Upper lobe of left lung (tissue), 6 donors: ENCODE measurements around the gene ST6GALNAC6. TPM values are rescaled to one million over a fixed set of nuclear protein-coding genes. Genes with fewer than 3 reads are reported as not detected.
A peak's percentile ranks its signal among the peaks of the same experiment; 100 is the strongest.

ENCODE experiments used
- ATAC-seq, 2 donors: fragments of 200-7000 bp; cut with Tn5 transposase; one replicate each; pipeline ENCODE4 v1.9.1; 2022; ENCODE audit warnings: mild to moderate bottlenecking in 2 of 2, moderate library complexity in 2 of 2; ENCODE audit not compliant: low FRiP score in 2 of 2
- DNase-seq, 2 donors: peaks; one replicate each; pipeline ENCODE4 v3.0.0-alpha.2; 2019 to 2020
- H3K27ac ChIP-seq, 4 donors: fragments of 200-600 bp; sonication (generic); one replicate each; pipeline ENCODE4 v1.5.1; 2016 to 2019
- H3K27me3 ChIP-seq, 4 donors: fragments of 200-600 bp; sonication (generic); one replicate each; pipeline ENCODE4 v1.5.1; 2017 to 2019
- H3K36me3 ChIP-seq, 4 donors: fragments of 200-600 bp; sonication (generic); one replicate each; pipeline ENCODE4 v1.5.1; 2016 to 2019
- H3K4me1 ChIP-seq, 4 donors: fragments of 200-600 bp; sonication (generic); one replicate each; pipeline ENCODE4 v1.5.1; 2018 to 2019
- H3K4me3 ChIP-seq, 4 donors: fragments of 200-600 bp; sonication (generic); one replicate each; pipeline ENCODE4 v1.5.1; 2017 to 2019; ENCODE audit warnings: mild to moderate bottlenecking in 2 of 4, moderate library complexity in 1 of 4
- H3K9me3 ChIP-seq, 4 donors: fragments of 200-600 bp; sonication (generic); one replicate each; pipeline ENCODE4 v1.5.1; 2018 to 2019
- EP300 ChIP-seq, 4 donors: sonication (generic); formaldehyde crosslinking; IDR thresholded peaks; one replicate each; pipeline ENCODE4 v1.5.1; 2017; ENCODE audit warnings: antibody characterized with exemption in 4 of 4, control low read depth in 2 of 4
- POLR2A ChIP-seq, 4 donors: fragments of 450-650 bp; IDR thresholded peaks; one replicate each; pipeline ENCODE4 v1.5.1; 2016 to 2017; ENCODE audit warnings: antibody characterized with exemption in 4 of 4, mild to moderate bottlenecking in 2 of 4
- POLR2AphosphoS5 ChIP-seq, 2 donors: sonication (generic); formaldehyde crosslinking; IDR thresholded peaks; one replicate each; pipeline ENCODE4 v1.5.1; 2017; ENCODE audit warnings: antibody characterized with exemption in 2 of 2
- WGBS, 2 donors: methylation state at CpG; one replicate each; pipeline ENCODE4 v1.1.5; 2017 to 2018; 5-methylcytosine and 5-hydroxymethylcytosine counted together
- total RNA-seq, 6 donors: library from RNA; depleted of rRNA in 4 of 6; stranded (reverse); fragments of >200 nt in 4 of 6; gene quantifications; one replicate each; pipeline versions ENCODE4 v1.1.0 to v1.2.1, GENCODE V29; 2016 to 2021
- TF ChIP-seq, protein P1 (sequence below), 6 experiments: fragments of 450-650 bp in 4 of 6; fragments of 200-600 bp in 2 of 6; sonication (generic) in 2 of 6; IDR thresholded peaks; one replicate each; pipeline ENCODE4 v1.5.1; 2016 to 2019; ENCODE audit warnings: antibody characterized with exemption in 6 of 6
- donor health status: DM: no; HTN: no; CAD: no; lungs with moderate emphysema.
- donor health status: DM: no; HTN: yes; CAD: no; lungs with severe emphysema.

Gene ST6GALNAC6
- total RNA-seq, 6 donors from 2014 or later: 67.3 to 117 (median 85.2) TPM

DNA sequence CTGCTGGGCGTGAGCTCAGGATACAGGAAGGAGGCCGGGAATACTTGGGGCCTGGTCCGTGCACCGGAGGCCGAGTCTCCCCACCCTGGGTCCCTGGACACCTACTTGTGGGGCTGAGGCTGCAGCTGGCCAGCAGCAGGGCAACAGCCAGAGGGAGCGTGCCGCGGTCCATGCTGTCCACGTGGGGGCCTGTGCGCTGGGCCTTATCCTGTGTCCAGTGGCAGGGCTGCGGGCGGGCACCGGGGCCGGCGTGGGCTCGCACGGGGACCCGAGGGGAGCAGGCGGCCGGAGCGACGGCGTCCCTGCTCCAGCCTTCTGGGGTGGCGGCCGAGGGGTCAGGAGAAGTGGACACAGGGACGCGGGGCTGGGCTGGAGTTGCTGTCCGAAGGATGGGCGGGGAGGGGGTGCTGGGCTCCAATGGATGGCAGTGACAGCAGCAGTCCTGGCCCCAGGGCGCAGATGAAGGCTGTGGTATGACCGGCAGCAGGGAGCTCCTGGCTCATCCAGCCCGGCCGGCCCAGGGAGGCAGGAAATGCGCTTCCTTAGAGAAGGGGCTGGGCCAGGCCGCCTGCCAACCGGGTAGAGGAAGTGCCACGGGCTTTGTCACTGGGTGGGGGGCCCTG lies 45.1 kb downstream of the ST6GALNAC6 start, which contains the start of gene ENG:
ENG (minus strand) TSS at position 475 of the 623 bp plus-strand sequence; CDS start at position 172, 303 bp downstream.
- TF ChIP-seq POLR2AphosphoS5 (IDR thresholded peaks at IDR 0.05) (peak; percentile 80 to 86), EP300 (IDR thresholded peaks at IDR 0.05) (peak in 1 of 4 donors; percentile 56), POLR2A (IDR thresholded peaks at IDR 0.05) (peak in 3 of 4 donors; percentile 56 to 74 (median 64))
- TF ChIP-seq, protein P1, sequence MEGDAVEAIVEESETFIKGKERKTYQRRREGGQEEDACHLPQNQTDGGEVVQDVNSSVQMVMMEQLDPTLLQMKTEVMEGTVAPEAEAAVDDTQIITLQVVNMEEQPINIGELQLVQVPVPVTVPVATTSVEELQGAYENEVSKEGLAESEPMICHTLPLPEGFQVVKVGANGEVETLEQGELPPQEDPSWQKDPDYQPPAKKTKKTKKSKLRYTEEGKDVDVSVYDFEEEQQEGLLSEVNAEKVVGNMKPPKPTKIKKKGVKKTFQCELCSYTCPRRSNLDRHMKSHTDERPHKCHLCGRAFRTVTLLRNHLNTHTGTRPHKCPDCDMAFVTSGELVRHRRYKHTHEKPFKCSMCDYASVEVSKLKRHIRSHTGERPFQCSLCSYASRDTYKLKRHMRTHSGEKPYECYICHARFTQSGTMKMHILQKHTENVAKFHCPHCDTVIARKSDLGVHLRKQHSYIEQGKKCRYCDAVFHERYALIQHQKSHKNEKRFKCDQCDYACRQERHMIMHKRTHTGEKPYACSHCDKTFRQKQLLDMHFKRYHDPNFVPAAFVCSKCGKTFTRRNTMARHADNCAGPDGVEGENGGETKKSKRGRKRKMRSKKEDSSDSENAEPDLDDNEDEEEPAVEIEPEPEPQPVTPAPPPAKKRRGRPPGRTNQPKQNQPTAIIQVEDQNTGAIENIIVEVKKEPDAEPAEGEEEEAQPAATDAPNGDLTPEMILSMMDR (IDR thresholded peaks at IDR 0.05): peak in 2 of 6 experiments; percentile 17 to 20
- Histone ChIP-seq H3K9me3 (peaks cover 0 to 11% (median 2%) of the 10 kb centered on the region in 4 donors), H3K27ac (peak within 1 kb of the TSS; percentile 88 to 91 (median 90)), H3K4me3 (peak within 1 kb of the TSS; percentile 24 to 78 (median 71)), H3K36me3 (peaks cover 0 to 34% (median 4%) of the 10 kb centered on the region in 4 donors), H3K27me3 (no peaks in the 10 kb centered on the region), H3K4me1 (peaks cover 44 to 65% (median 51%) of the 10 kb centered on the region in 4 donors)
- WGBS, 2 donors: 0 to 30% methylated on average over 2 to 28 of the region's 37 CpGs
- peak; percentile 47 to 88 for ATAC-seq
- DNase-seq: peak; percentile 73 to 88

DNA sequence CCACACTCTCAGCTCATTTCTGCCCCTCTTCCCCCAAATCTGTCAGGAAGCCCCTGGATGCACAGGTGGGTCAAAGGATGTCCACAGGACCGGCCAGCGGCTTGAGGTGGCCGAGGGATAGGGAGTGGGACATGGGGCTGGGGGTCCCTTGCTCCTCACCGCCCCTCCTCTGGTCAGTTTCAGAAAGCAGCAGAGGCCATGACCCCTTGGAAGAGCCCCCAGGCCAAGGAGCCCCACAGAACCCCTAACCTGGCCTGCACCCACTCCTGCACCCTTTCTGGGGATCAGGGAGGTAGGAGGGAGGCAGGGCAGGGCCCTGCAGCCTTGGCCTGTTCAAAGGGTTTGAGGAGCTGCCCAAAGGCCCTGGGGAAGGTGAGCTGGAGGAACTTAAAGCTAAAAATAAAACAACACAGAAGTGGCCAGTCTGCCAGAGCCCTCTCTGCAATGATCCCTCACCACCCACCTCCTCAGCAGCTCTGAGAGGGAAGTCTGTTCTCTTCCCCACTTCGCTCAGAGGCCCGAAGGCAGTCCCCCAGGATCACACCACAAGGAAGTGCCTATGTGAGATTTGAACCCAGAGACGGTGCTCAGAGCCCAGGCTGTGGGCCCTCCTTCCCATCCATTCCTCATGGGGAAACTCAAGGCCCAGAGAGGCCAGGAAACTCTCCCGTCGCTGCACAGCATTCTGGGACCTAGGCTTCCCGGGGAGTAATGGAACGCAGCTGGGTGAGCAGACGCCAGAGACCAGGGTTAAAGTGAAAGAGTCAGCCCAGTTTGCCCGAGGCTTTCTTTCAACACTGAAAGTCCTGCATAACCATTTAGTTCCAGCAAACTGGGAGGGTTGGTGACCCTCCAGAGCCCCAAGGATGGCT lies 45.9 kb downstream of the ST6GALNAC6 start:
- H3K27me3 ChIP-seq: no peaks in the 10 kb centered on the region
- peak overlapping the region; percentile 24 to 78 (median 71) for H3K4me3 ChIP-seq
- ATAC-seq (peak in 1 of 2 donors; percentile 48), DNase-seq (no peak)
- peaks cover 37 to 58% (median 44%) of the 10 kb centered on the region in 4 donors for H3K4me1 ChIP-seq
- peak overlapping the region; percentile 88 to 91 (median 90) for H3K27ac ChIP-seq
- H3K9me3 ChIP-seq: peaks cover 0 to 15% (median 3%) of the 10 kb centered on the region in 4 donors
- peak in 1 of 4 donors; percentile 13 for TF ChIP-seq POLR2A (IDR thresholded peaks at IDR 0.05)
- TF ChIP-seq, protein P1 (IDR thresholded peaks at IDR 0.05): no peak
- TF ChIP-seq EP300 (IDR thresholded peaks at IDR 0.05): no peak
- H3K36me3 ChIP-seq: peaks cover 0 to 34% (median 4%) of the 10 kb centered on the region in 4 donors
- 43 to 44% methylated on average over 7 to 13 of the region's 13 CpGs for WGBS, 2 donors

- H3K27ac ChIP-seq: peak overlapping the region; percentile 88 to 91 (median 90)
- TF ChIP-seq POLR2AphosphoS5 (IDR thresholded peaks at IDR 0.05): no peak
- TF ChIP-seq POLR2A (IDR thresholded peaks at IDR 0.05): no peak
- TF ChIP-seq, protein P1 (IDR thresholded peaks at IDR 0.05): no peak
- peaks cover 34 to 53% (median 39%) of the 10 kb centered on the region in 4 donors for H3K4me1 ChIP-seq
- H3K27me3 ChIP-seq: no peaks in the 10 kb centered on the region
- H3K36me3 ChIP-seq: peaks cover 0 to 36% (median 4%) of the 10 kb centered on the region in 4 donors
- DNase-seq (no peak), ATAC-seq (no peak)
- H3K4me3 ChIP-seq: peak overlapping the region; percentile 24 to 78 (median 71)
- WGBS, 2 donors: 58 to 62% methylated on average over 9 of the region's 9 CpGs
- H3K9me3 ChIP-seq: peaks cover 0 to 15% (median 3%) of the 10 kb centered on the region in 4 donors
These were observed 46.6 kb downstream of the ST6GALNAC6 start for GRCh38 chr9:127852829-127853228.

DNA sequence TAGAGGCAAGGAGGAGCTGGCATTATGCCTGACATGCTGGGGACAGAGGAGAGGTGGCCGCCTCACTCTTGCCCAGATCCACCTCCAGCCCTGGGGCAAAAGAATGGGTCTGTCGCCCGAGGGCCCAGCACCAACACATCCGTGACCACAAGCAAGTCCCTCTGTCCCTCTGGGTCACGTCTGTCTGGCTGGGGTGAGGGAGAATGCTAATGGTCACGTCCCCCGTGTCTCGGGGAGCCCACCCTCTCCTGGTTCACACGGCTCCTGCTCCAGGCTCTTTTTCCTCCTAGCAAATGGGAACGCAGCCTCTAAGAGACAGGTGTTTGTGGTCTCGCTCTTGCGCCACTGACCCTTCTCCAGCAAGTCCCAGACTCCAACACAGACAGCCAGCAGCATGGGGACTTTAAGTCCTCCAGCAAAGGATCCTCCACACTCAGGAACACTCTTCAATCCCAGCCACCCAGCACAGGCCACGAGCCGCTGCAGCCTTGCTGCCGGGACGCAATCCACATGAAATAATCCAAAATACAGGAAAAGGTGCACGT lies 49.0 kb downstream of the ST6GALNAC6 start:
- Histone ChIP-seq H3K27ac (peak overlapping the region; percentile 84 to 91 (median 90)), H3K36me3 (peaks cover 0 to 38% (median 4%) of the 10 kb centered on the region in 4 donors), H3K4me3 (peak overlapping the region; percentile 20 to 78 (median 71)), H3K27me3 (no peaks in the 10 kb centered on the region), H3K9me3 (peaks cover 0 to 15% (median 3%) of the 10 kb centered on the region in 4 donors), H3K4me1 (peaks cover 33 to 52% (median 41%) of the 10 kb centered on the region in 4 donors)
- 74% methylated on average over 13 to 17 of the region's 17 CpGs for whole genome bisulfite sequencing, 2 donors
- TF ChIP-seq, protein P1 (IDR thresholded peaks at IDR 0.05): no peak
- no peak for TF ChIP-seq POLR2A (IDR thresholded peaks at IDR 0.05)
- TF ChIP-seq EP300 (IDR thresholded peaks at IDR 0.05): no peak
- no peak for TF ChIP-seq POLR2AphosphoS5 (IDR thresholded peaks at IDR 0.05)
- ATAC-seq: no peak
- peak in 1 of 2 donors; percentile 31 for DNase-seq
